HCT116 (cell line): ENCODE results near the gene LRFN3. TPM values are rescaled to one million over a fixed set of nuclear protein-coding genes. Genes with fewer than 3 reads are reported as not detected.

Experiments
- ATAC-seq: fragments of 200-7000 bp; cut with Tn5 transposase; 2 replicates; pipeline ENCODE4 v1.9.1; 2020; ENCODE audit warnings: mild to moderate bottlenecking, moderate library complexity
- BruUV-seq: library from RNA; stranded (reverse); fragments of 400-500 nt; replicated peaks from 2 replicates; lab custom pipeline; 2021; lab: Mats Ljungman, UMichigan
- CTCF ChIA-PET: fragments of 300-600 bp; sonication (Branson Sonifier 250); formaldehyde crosslinking; loops from one replicate; lab custom pipeline; 2021; ENCODE audit warnings: antibody characterized with exemption; lab: Charles Lee
- POLR2A ChIA-PET: fragments of 300-600, 350-600 bp; sonication (Branson Sonifier 250); formaldehyde crosslinking; loops from one replicate; lab custom pipeline; 2021; ENCODE audit warnings: antibody characterized with exemption; lab: Charles Lee
- RAD21 ChIA-PET, 2 experiments: fragments of 300-600 bp; sonication (Branson Sonifier 250); formaldehyde crosslinking; loops; one replicate each; lab custom pipeline; 2023; ENCODE audit warnings: low total read pairs in 2 of 2; ENCODE audit not compliant: uncharacterized antibody in 2 of 2, unreplicated experiment in 2 of 2, low non-redundant PET in 1 of 2; lab: Charles Lee
- DNase-seq: peaks from one replicate; pipeline ENCODE4 v3.0.0-alpha.2; 2010; ENCODE audit warnings: low read depth, low spot score
- H2AFZ ChIP-seq: fragments of 200-600 bp; shearing (Covaris generic), sonication (generic); 2 replicates; pipeline ENCODE4 v1.6.1; 2017; ENCODE audit warnings: low read depth, mixed run types, mixed read lengths, antibody characterized with exemption, low read length; ENCODE audit not compliant: poor library complexity, severe bottlenecking
- H3K27ac ChIP-seq: 2 replicates; pipeline ENCODE4 v1.5.1; 2012; ENCODE audit warnings: low read depth, low read length
- H3K27me3 ChIP-seq: fragments of 200-600 bp; sonication (generic); 2 replicates; pipeline ENCODE4 v1.6.1; 2016; ENCODE audit warnings: mixed run types, low read length, mixed read lengths; ENCODE audit not compliant: insufficient read depth
- H3K36me3 ChIP-seq, 2 experiments: fragments of 200-500 bp in 1 of 2; fragments of 200-600 bp in 1 of 2; sonication (Bioruptor generic) in 1 of 2; sonication (generic) in 1 of 2; 2 replicates each; pipeline versions ENCODE4 v1.5.1 to v1.6.1; 2014 to 2016; ENCODE audit warnings: low read length in 2 of 2, inconsistent platforms in 1 of 2, mixed read lengths in 1 of 2, mixed run types in 1 of 2; ENCODE audit not compliant: insufficient read depth in 2 of 2, control insufficient read depth in 1 of 2
- H3K4me1 ChIP-seq, 2 experiments: fragments of 200-600 bp in 1 of 2; sonication (generic) in 1 of 2; 2 replicates each; pipeline versions ENCODE4 v1.5.1 to v1.6.1; 2012 to 2017; ENCODE audit warnings: low read length in 2 of 2, inconsistent platforms in 1 of 2, mild to moderate bottlenecking in 1 of 2, mixed read lengths in 1 of 2, mixed run types in 1 of 2, moderate library complexity in 1 of 2; ENCODE audit not compliant: insufficient read depth in 2 of 2, control insufficient read depth in 1 of 2
- H3K4me2 ChIP-seq: fragments of 200-600 bp; sonication (generic); 2 replicates; pipeline ENCODE4 v1.6.1; 2017; ENCODE audit warnings: mixed run types, low read length, mixed read lengths
- H3K4me3 ChIP-seq, 2 experiments: fragments of 200-600 bp in 1 of 2; sonication (generic) in 1 of 2; replicated peaks in 1 of 2; 2 replicates each; pipeline ENCODE4 v1.5.1; 2011 to 2016; ENCODE audit warnings: low read length in 2 of 2, control low read depth in 1 of 2, low read depth in 1 of 2, mild to moderate bottlenecking in 1 of 2, mixed read lengths in 1 of 2, mixed run types in 1 of 2
- H3K79me2 ChIP-seq: fragments of 200-600 bp; sonication (generic); 2 replicates; pipeline ENCODE4 v1.6.1; 2017; ENCODE audit warnings: mild to moderate bottlenecking, mixed run types, low read length, moderate library complexity, mixed read lengths; ENCODE audit not compliant: insufficient read depth
- H3K9ac ChIP-seq: fragments of 200-600 bp; sonication (generic); 2 replicates; pipeline ENCODE4 v1.6.1; 2016; ENCODE audit warnings: low read length, mixed read lengths
- H3K9me2 ChIP-seq: fragments of 200-600 bp; sonication (generic), shearing (Covaris generic); 2 replicates; pipeline ENCODE4 v1.6.1; 2017; ENCODE audit warnings: mixed run types, mild to moderate bottlenecking, moderate library complexity; ENCODE audit not compliant: insufficient read depth
- H3K9me3 ChIP-seq, 2 experiments: fragments of 200-500 bp in 1 of 2; fragments of 200-600 bp in 1 of 2; sonication (Bioruptor generic) in 1 of 2; sonication (generic) in 1 of 2; 2 replicates each; pipeline ENCODE4 v1.6.1; 2014 to 2017; ENCODE audit warnings: low read length in 2 of 2, mixed read lengths in 2 of 2, inconsistent platforms in 1 of 2, low read depth in 1 of 2, mild to moderate bottlenecking in 1 of 2, mixed run types in 1 of 2, moderate library complexity in 1 of 2; ENCODE audit not compliant: control insufficient read depth in 1 of 2, insufficient read depth in 1 of 2
- H4K20me1 ChIP-seq: fragments of 200-600 bp; sonication (generic), shearing (Covaris generic); 2 replicates; pipeline ENCODE4 v1.6.1; 2017; ENCODE audit warnings: mixed run types, mild to moderate bottlenecking, moderate library complexity; ENCODE audit not compliant: insufficient read depth
- CBX3 ChIP-seq: IDR thresholded peaks from 2 replicates; pipeline ENCODE4 v1.6.1; 2012; ENCODE audit warnings: low read depth
- CEBPB ChIP-seq: IDR thresholded peaks from 2 replicates; pipeline ENCODE4 v1.6.1; 2012; ENCODE audit warnings: low read depth
- CTCF ChIP-seq, 3 experiments: fragments of 200-600 bp in 1 of 3; sonication (generic) in 1 of 3; IDR thresholded peaks in 2 of 3; conservative IDR thresholded peaks in 1 of 3; 2 replicates each; pipeline ENCODE4 v1.5.1; 2012 to 2017; ENCODE audit warnings: low read depth in 2 of 3, low read length in 2 of 3, antibody characterized with exemption in 1 of 3, borderline replicate concordance in 1 of 3, control low read depth in 1 of 3, mild to moderate bottlenecking in 1 of 3, mixed read lengths in 1 of 3, mixed run types in 1 of 3, moderate library complexity in 1 of 3; ENCODE audit not compliant: insufficient read depth in 1 of 3
- EGR1 ChIP-seq: IDR thresholded peaks from 2 replicates; pipeline ENCODE4 v1.6.1; 2012; ENCODE audit warnings: low read depth
- EZH2 ChIP-seq: fragments of 200-600 bp; sonication (generic); IDR thresholded peaks from 2 replicates; pipeline ENCODE4 v1.6.1; 2017; ENCODE audit warnings: antibody characterized with exemption, mixed run types
- EZH2phosphoT487 ChIP-seq: fragments of 200-600 bp; IDR thresholded peaks from 2 replicates; pipeline ENCODE4 v1.6.1; 2018; ENCODE audit warnings: antibody characterized with exemption, borderline replicate concordance
- FOSL1 ChIP-seq: IDR thresholded peaks from 2 replicates; pipeline ENCODE4 v1.6.1; 2012; ENCODE audit warnings: low read depth
- JUND ChIP-seq: IDR thresholded peaks from 2 replicates; pipeline ENCODE4 v1.6.1; 2012
- MAX ChIP-seq: IDR thresholded peaks from 2 replicates; pipeline ENCODE4 v1.6.1; 2012
- POLR2A ChIP-seq: IDR thresholded peaks from 2 replicates; pipeline ENCODE4 v1.7.0; 2011; ENCODE audit warnings: borderline replicate concordance; ENCODE audit not compliant: insufficient read depth, insufficient read length; ENCODE audit errors: extremely low read depth
- RAD21 ChIP-seq: IDR thresholded peaks from 2 replicates; pipeline ENCODE4 v1.6.1; 2012; ENCODE audit warnings: low read depth, mild to moderate bottlenecking
- SIN3A ChIP-seq: IDR thresholded peaks from 2 replicates; pipeline ENCODE4 v1.6.1; 2012; ENCODE audit warnings: low read depth
- SP1 ChIP-seq: IDR thresholded peaks from 2 replicates; pipeline ENCODE4 v1.6.1; 2012; ENCODE audit warnings: low read depth
- SRF ChIP-seq: IDR thresholded peaks from 2 replicates; pipeline ENCODE4 v1.6.1; 2012; ENCODE audit warnings: low read depth
- YY1 ChIP-seq: IDR thresholded peaks from 2 replicates; pipeline ENCODE4 v1.6.1; 2011; ENCODE audit warnings: low read length, low read depth, moderate library complexity, mild to moderate bottlenecking; ENCODE audit not compliant: insufficient replicate concordance; ENCODE audit errors: extremely low read depth
- ZFX ChIP-seq: fragments of 450-650 bp; IDR thresholded peaks from 2 replicates; pipeline ENCODE4 v1.6.1; 2017
- ZNF274 ChIP-seq: fragments of 200-500 bp; sonication (Bioruptor generic); IDR thresholded peaks from 2 replicates; pipeline ENCODE4 v1.6.1; 2014; ENCODE audit warnings: mild to moderate bottlenecking, low read depth, low read length, inconsistent platforms
- intact Hi-C: fragments of 100-400 bp; cut with micrococcal nuclease; formaldehyde crosslinking; loops from 2 replicates; pipeline ENCODE4 v1.10.0; 2022
- total RNA-seq: library from RNA; stranded (reverse); gene quantifications from one replicate; pipeline ENCODE4 v1.2.1, GENCODE V29; 2021; ENCODE audit not compliant: unreplicated experiment
- TF ChIP-seq, protein P1 (sequence below): IDR thresholded peaks from 2 replicates; pipeline ENCODE4 v1.6.1; 2012; ENCODE audit warnings: low read depth
- TF ChIP-seq, protein P2 (sequence below): IDR thresholded peaks from 2 replicates; pipeline ENCODE4 v1.6.1; 2011; ENCODE audit warnings: mild to moderate bottlenecking, low read length, moderate library complexity; ENCODE audit not compliant: insufficient replicate concordance; ENCODE audit errors: extremely low read depth
- TF ChIP-seq, protein P3 (sequence below): IDR thresholded peaks from 2 replicates; pipeline ENCODE4 v1.6.1; 2012

The LRFN3 gene
- total RNA-seq, 1 experiment from 2014 or later, result 18.8 TPM

- CTCF ChIA-PET, result no interaction called here
- ATAC-seq (no peak), DNase-seq (no peak)
- peaks cover 37% of the 10 kb centered on the region for H3K79me2 ChIP-seq
- H3K9me2 ChIP-seq, result no peaks in the 10 kb centered on the region
- no TSS peak for BruUV-seq
- no peak overlapping the region for H2AFZ ChIP-seq
- RAD21 ChIA-PET, result no interaction called here
- H3K4me2 ChIP-seq, result peak overlapping the region; percentile 91
- no peaks in the 10 kb centered on the region for H3K27me3 ChIP-seq
- peaks cover 12 to 28% of the 10 kb centered on the region in 2 experiments; a peak in 2 of 4 replicates for H3K36me3 ChIP-seq
- H3K27ac ChIP-seq, result peak overlapping the region; percentile 98
- POLR2A ChIA-PET, result no interaction called here
- H3K9ac ChIP-seq, result peak overlapping the region; percentile 99
- intact Hi-C loops, result no loop called here
- H4K20me1 ChIP-seq, result no peaks in the 10 kb centered on the region
- peaks cover 15 to 34% of the 10 kb centered on the region in 2 experiments for H3K4me1 ChIP-seq
- H3K9me3 ChIP-seq, result no peaks in the 10 kb centered on the region
- TF ChIP-seq, protein P1, sequence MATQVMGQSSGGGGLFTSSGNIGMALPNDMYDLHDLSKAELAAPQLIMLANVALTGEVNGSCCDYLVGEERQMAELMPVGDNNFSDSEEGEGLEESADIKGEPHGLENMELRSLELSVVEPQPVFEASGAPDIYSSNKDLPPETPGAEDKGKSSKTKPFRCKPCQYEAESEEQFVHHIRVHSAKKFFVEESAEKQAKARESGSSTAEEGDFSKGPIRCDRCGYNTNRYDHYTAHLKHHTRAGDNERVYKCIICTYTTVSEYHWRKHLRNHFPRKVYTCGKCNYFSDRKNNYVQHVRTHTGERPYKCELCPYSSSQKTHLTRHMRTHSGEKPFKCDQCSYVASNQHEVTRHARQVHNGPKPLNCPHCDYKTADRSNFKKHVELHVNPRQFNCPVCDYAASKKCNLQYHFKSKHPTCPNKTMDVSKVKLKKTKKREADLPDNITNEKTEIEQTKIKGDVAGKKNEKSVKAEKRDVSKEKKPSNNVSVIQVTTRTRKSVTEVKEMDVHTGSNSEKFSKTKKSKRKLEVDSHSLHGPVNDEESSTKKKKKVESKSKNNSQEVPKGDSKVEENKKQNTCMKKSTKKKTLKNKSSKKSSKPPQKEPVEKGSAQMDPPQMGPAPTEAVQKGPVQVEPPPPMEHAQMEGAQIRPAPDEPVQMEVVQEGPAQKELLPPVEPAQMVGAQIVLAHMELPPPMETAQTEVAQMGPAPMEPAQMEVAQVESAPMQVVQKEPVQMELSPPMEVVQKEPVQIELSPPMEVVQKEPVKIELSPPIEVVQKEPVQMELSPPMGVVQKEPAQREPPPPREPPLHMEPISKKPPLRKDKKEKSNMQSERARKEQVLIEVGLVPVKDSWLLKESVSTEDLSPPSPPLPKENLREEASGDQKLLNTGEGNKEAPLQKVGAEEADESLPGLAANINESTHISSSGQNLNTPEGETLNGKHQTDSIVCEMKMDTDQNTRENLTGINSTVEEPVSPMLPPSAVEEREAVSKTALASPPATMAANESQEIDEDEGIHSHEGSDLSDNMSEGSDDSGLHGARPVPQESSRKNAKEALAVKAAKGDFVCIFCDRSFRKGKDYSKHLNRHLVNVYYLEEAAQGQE, result no peak
- TF ChIP-seq CEBPB, result no peak
- TF ChIP-seq EZH2phosphoT487, result no peak
- TF ChIP-seq POLR2A, result no peak
- no peak for TF ChIP-seq ZNF274
- TF ChIP-seq YY1, result no peak
- TF ChIP-seq SP1, result no peak
- TF ChIP-seq MAX, result no peak
- no peak for TF ChIP-seq CTCF (IDR thresholded peaks at IDR 0.05 in 2 of 3, conservative IDR thresholded peaks at IDR 0.05 in 1 of 3; ENCODE audit: borderline replicate concordance in 1 of 3, insufficient read depth in 1 of 3, low read depth in 2 of 3, low read length in 2 of 3)
- TF ChIP-seq SRF, result no peak
- TF ChIP-seq SIN3A, result no peak
- TF ChIP-seq, protein P2, sequence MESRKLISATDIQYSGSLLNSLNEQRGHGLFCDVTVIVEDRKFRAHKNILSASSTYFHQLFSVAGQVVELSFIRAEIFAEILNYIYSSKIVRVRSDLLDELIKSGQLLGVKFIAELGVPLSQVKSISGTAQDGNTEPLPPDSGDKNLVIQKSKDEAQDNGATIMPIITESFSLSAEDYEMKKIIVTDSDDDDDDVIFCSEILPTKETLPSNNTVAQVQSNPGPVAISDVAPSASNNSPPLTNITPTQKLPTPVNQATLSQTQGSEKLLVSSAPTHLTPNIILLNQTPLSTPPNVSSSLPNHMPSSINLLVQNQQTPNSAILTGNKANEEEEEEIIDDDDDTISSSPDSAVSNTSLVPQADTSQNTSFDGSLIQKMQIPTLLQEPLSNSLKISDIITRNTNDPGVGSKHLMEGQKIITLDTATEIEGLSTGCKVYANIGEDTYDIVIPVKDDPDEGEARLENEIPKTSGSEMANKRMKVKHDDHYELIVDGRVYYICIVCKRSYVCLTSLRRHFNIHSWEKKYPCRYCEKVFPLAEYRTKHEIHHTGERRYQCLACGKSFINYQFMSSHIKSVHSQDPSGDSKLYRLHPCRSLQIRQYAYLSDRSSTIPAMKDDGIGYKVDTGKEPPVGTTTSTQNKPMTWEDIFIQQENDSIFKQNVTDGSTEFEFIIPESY, result no peak
- TF ChIP-seq, protein P3, sequence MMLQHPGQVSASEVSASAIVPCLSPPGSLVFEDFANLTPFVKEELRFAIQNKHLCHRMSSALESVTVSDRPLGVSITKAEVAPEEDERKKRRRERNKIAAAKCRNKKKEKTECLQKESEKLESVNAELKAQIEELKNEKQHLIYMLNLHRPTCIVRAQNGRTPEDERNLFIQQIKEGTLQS, result no peak
- TF ChIP-seq ZFX, result no peak
- TF ChIP-seq RAD21, result no peak
- TF ChIP-seq CBX3, result no peak
- TF ChIP-seq JUND, result no peak
- no peak for TF ChIP-seq EZH2
- TF ChIP-seq FOSL1, result no peak
- TF ChIP-seq EGR1, result no peak
- TF ChIP-seq, all 23 proteins: peak for 0
- H3K4me3 ChIP-seq, result peak overlapping the region; percentile 98 to 99
Observed at GRCh38 chr19:35898499-35898809, 37.7 kb upstream of the LRFN3 start.
